GM08714 (cell line): Measurements from ENCODE around the gene PTBP1.

Experiments
- H3K4me3 ChIP-seq: fragments of 200-500 bp; sonication (Bioruptor generic); 2 replicates; pipeline ENCODE4 v1.5.1; 2014; ENCODE audit warnings: mild to moderate bottlenecking, low read length, inconsistent platforms
- ZNF274 ChIP-seq: IDR thresholded peaks from 2 replicates; pipeline ENCODE4 v1.6.1; 2012; ENCODE audit warnings: mild to moderate bottlenecking, low read depth, low read length

Gene PTBP1

GRCh38 chr19:799076-799881 lies 2.0 kb downstream of the PTBP1 start:
- TF ChIP-seq ZNF274: no peak
- peak overlapping the region; percentile 90 for H3K4me3 ChIP-seq

- TF ChIP-seq ZNF274: no peak
- H3K4me3 ChIP-seq: no peak overlapping the region
These were observed 3.2 kb downstream of the PTBP1 start for GRCh38 chr19:800360-801029.

GRCh38 chr19:801030-801860 lies 4.0 kb downstream of the PTBP1 start:
- TF ChIP-seq ZNF274: no peak
- no peak overlapping the region for H3K4me3 ChIP-seq

GRCh38 chr19:801861-802497 lies 4.7 kb downstream of the PTBP1 start:
- no peak for TF ChIP-seq ZNF274
- no peak overlapping the region for H3K4me3 ChIP-seq

GRCh38 chr19:802498-803098 lies 5.3 kb downstream of the PTBP1 start:
- no peak for TF ChIP-seq ZNF274
- no peak overlapping the region for H3K4me3 ChIP-seq

- no peak overlapping the region for H3K4me3 ChIP-seq
- TF ChIP-seq ZNF274: no peak
These were observed 5.9 kb downstream of the PTBP1 start for GRCh38 chr19:803099-803561.

- H3K4me3 ChIP-seq: no peak overlapping the region
- no peak for TF ChIP-seq ZNF274
These were observed 6.6 kb downstream of the PTBP1 start for GRCh38 chr19:803686-804418.

GRCh38 chr19:804419-805165 lies 7.3 kb downstream of the PTBP1 start:
- TF ChIP-seq ZNF274: no peak
- H3K4me3 ChIP-seq: no peak overlapping the region

GRCh38 chr19:805166-805551 lies 7.9 kb downstream of the PTBP1 start:
- no peak for TF ChIP-seq ZNF274
- no peak overlapping the region for H3K4me3 ChIP-seq

- no peak for TF ChIP-seq ZNF274
- H3K4me3 ChIP-seq: no peak overlapping the region
These were observed 8.6 kb downstream of the PTBP1 start for GRCh38 chr19:805600-806550.

GRCh38 chr19:806815-807421 lies 9.7 kb downstream of the PTBP1 start:
- TF ChIP-seq ZNF274: no peak
- H3K4me3 ChIP-seq: no peak overlapping the region
